HCT116 (cell line): Measurements from ENCODE around the gene YY1.

Experiments
- CEBPB ChIP-seq: IDR thresholded peaks from 2 replicates; pipeline ENCODE4 v1.6.1; 2012; ENCODE audit warnings: low read depth
- ELF1 ChIP-seq: IDR thresholded peaks from 2 replicates; pipeline ENCODE4 v1.6.1; 2012; ENCODE audit warnings: low read depth, borderline replicate concordance
- EZH2 ChIP-seq: fragments of 200-600 bp; sonication (generic); IDR thresholded peaks from 2 replicates; pipeline ENCODE4 v1.6.1; 2017; ENCODE audit warnings: antibody characterized with exemption, mixed run types
- POLR2A ChIP-seq: IDR thresholded peaks from 2 replicates; pipeline ENCODE4 v1.7.0; 2011; ENCODE audit warnings: borderline replicate concordance; ENCODE audit not compliant: insufficient read depth, insufficient read length; ENCODE audit errors: extremely low read depth
- YY1 ChIP-seq: IDR thresholded peaks from 2 replicates; pipeline ENCODE4 v1.6.1; 2011; ENCODE audit warnings: low read length, low read depth, moderate library complexity, mild to moderate bottlenecking; ENCODE audit not compliant: insufficient replicate concordance; ENCODE audit errors: extremely low read depth
- TF ChIP-seq, protein P1 (sequence below), 3 experiments: fragments of 200-600 bp in 1 of 3; sonication (generic) in 1 of 3; IDR thresholded peaks in 2 of 3; conservative IDR thresholded peaks in 1 of 3; 2 replicates each; pipeline ENCODE4 v1.5.1; 2012 to 2017; ENCODE audit warnings: low read depth in 2 of 3, low read length in 2 of 3, antibody characterized with exemption in 1 of 3, borderline replicate concordance in 1 of 3, control low read depth in 1 of 3, mild to moderate bottlenecking in 1 of 3, mixed read lengths in 1 of 3, mixed run types in 1 of 3, moderate library complexity in 1 of 3; ENCODE audit not compliant: insufficient read depth in 1 of 3

- no peak for TF ChIP-seq CEBPB
- TF ChIP-seq, protein P1, sequence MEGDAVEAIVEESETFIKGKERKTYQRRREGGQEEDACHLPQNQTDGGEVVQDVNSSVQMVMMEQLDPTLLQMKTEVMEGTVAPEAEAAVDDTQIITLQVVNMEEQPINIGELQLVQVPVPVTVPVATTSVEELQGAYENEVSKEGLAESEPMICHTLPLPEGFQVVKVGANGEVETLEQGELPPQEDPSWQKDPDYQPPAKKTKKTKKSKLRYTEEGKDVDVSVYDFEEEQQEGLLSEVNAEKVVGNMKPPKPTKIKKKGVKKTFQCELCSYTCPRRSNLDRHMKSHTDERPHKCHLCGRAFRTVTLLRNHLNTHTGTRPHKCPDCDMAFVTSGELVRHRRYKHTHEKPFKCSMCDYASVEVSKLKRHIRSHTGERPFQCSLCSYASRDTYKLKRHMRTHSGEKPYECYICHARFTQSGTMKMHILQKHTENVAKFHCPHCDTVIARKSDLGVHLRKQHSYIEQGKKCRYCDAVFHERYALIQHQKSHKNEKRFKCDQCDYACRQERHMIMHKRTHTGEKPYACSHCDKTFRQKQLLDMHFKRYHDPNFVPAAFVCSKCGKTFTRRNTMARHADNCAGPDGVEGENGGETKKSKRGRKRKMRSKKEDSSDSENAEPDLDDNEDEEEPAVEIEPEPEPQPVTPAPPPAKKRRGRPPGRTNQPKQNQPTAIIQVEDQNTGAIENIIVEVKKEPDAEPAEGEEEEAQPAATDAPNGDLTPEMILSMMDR (IDR thresholded peaks at IDR 0.05 in 2 of 3, conservative IDR thresholded peaks at IDR 0.05 in 1 of 3; ENCODE audit: borderline replicate concordance in 1 of 3, insufficient read depth in 1 of 3, low read depth in 2 of 3, low read length in 2 of 3): no peak
- no peak for TF ChIP-seq YY1
- no peak for TF ChIP-seq POLR2A
- no peak for TF ChIP-seq ELF1
- TF ChIP-seq EZH2: no peak
These were observed 23.6 kb downstream of the YY1 start for GRCh38 chr14:100262545-100262944.
